Measurements from ENCODE around the gene OR8B8. TPM values are rescaled to one million over a fixed set of nuclear protein-coding genes. Genes with fewer than 3 reads are reported as not detected.

The OR8B8 gene
- total and polyA plus RNA-seq, 10 of the 15 experiments (the other 5 are each of a cell fraction or from before 2014, with no cell fraction given): not detected

DNA sequence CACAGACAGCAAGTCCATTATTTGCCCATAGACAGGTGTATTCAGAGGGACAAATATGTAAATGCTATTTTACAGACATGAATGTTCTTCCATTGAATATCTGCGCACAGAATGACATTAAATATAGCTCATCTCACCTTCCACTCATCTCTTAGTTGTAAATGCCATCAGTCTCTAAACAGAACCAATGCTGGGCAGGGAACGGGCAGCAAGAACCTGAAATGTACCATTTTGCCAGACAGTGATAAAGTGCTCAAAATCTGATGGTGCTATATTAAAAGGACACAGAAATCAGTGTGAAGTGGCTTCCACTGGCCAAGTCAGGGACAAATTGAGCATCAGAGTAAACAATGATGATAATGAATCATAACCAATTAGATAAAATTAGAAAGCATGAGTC, 10.8 kb downstream of the OR8B8 start:
- TF ChIP-seq IKZF2 (IDR thresholded peaks at IDR 0.05): no peak
- no peak for TF ChIP-seq JUNB (IDR thresholded peaks at IDR 0.05)
- no peak for TF ChIP-seq HDAC6 (IDR thresholded peaks at IDR 0.05; ENCODE audit: unreplicated experiment)
- TF ChIP-seq SUZ12 (IDR thresholded peaks at IDR 0.05; ENCODE audit: unreplicated experiment): no peak
- no peak for TF ChIP-seq MTA2 (IDR thresholded peaks at IDR 0.05; ENCODE audit: low read depth)
- no peak for TF ChIP-seq ZBED1 (IDR thresholded peaks at IDR 0.05; ENCODE audit: borderline replicate concordance)
- no peak for TF ChIP-seq SKIL (IDR thresholded peaks at IDR 0.05; ENCODE audit: low read depth, poor library complexity, severe bottlenecking)
- TF ChIP-seq, protein P1, sequence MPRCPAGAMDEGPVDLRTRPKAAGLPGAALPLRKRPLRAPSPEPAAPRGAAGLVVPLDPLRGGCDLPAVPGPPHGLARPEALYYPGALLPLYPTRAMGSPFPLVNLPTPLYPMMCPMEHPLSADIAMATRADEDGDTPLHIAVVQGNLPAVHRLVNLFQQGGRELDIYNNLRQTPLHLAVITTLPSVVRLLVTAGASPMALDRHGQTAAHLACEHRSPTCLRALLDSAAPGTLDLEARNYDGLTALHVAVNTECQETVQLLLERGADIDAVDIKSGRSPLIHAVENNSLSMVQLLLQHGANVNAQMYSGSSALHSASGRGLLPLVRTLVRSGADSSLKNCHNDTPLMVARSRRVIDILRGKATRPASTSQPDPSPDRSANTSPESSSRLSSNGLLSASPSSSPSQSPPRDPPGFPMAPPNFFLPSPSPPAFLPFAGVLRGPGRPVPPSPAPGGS (IDR thresholded peaks at IDR 0.05; ENCODE audit: borderline replicate concordance, insufficient read depth, low read depth, low read length, poor library complexity, severe bottlenecking): no peak
- no peak for TF ChIP-seq SMC3 (IDR thresholded peaks at IDR 0.05; ENCODE audit: borderline replicate concordance, low read length)
- no peak for TF ChIP-seq WRNIP1 (IDR thresholded peaks at IDR 0.05; ENCODE audit: borderline replicate concordance, low read depth, low read length)
- TF ChIP-seq ZBTB40 (IDR thresholded peaks at IDR 0.05; ENCODE audit: borderline replicate concordance): no peak
- no peak for ATAC-seq
- H3K27me3 ChIP-seq (replicated peaks in 1 of 2; ENCODE audit: control insufficient read depth in 2 of 2, insufficient read depth in 2 of 2, low read length in 1 of 2): no peaks in the 10 kb centered on the region; a peak in 1 of 4 replicates
- no TSS peak for BruUV-seq (replicated peaks)
- H3K4me2 ChIP-seq (ENCODE audit: control insufficient read depth, insufficient read depth): no peak overlapping the region
- ChIA-PET SMC1A (ENCODE audit: uncharacterized antibody, unreplicated experiment) (no interaction called here), POLR2A (no interaction called here), CTCF (no interaction called here), RAD21 (ENCODE audit: unreplicated experiment) (no interaction called here)
- no peak overlapping the region for H2AFZ ChIP-seq (ENCODE audit: control insufficient read depth, low read depth, low read length)
- WGBS (ENCODE audit: insufficient coverage, insufficient replicate concordance, low lambda C conversion rate, missing lambda C conversion rate): 3% methylated on average over 2 of the region's 2 CpGs
- H3K27ac ChIP-seq (ENCODE audit: control insufficient read depth, insufficient read depth): no peak overlapping the region
- in situ Hi-C loops (cut with MboI) (no loop called here), intact Hi-C loops (cut with micrococcal nuclease; ENCODE audit: unreplicated experiment) (no loop called here)
- H3K4me3 ChIP-seq: no peak overlapping the region
- no peaks in the 10 kb centered on the region for H4K20me1 ChIP-seq (ENCODE audit: control insufficient read depth, insufficient read depth)
- H3K79me2 ChIP-seq (ENCODE audit: control insufficient read depth, insufficient read depth, low read length): no peaks in the 10 kb centered on the region
- no peaks in the 10 kb centered on the region; the same call in 2 of the 3 replicates for H3K9me3 ChIP-seq (replicated peaks; ENCODE audit: control insufficient read depth, insufficient read depth, low read length)
- no peaks in the 10 kb centered on the region for H3K36me3 ChIP-seq (ENCODE audit: control insufficient read depth in 2 of 2, insufficient read depth in 2 of 2, low read length in 1 of 2)
- H3K9ac ChIP-seq (ENCODE audit: control insufficient read depth, insufficient read depth, low read length): no peak overlapping the region
- no peak for FAIRE-seq
- DNase-seq (ENCODE audit: low read depth, low spot score): no peak
- no peaks in the 10 kb centered on the region for H3K4me1 ChIP-seq (ENCODE audit: control insufficient read depth, insufficient read depth, low read length)
